Activated naive CD8-positive, alpha-beta T cell treated with anti-CD3 and anti-CD28 coated beads for 36 hours (primary cell): ENCODE measurements around the gene SPACDR. TPM values are rescaled to one million over a fixed set of nuclear protein-coding genes. Genes with fewer than 3 reads are reported as not detected.

Experiments used
- DNase-seq: peaks from one replicate; pipeline ENCODE4 v3.0.0; 2021
- H3K27ac Mint-ChIP-seq: one replicate; pipeline ENCODE4 v1.8.0; 2022; ENCODE audit warnings: mild to moderate bottlenecking, moderate library complexity, mixed read lengths
- H3K27me3 Mint-ChIP-seq: one replicate; pipeline ENCODE4 v1.8.0; 2022; ENCODE audit warnings: mild to moderate bottlenecking, mixed read lengths
- H3K36me3 Mint-ChIP-seq: one replicate; pipeline ENCODE4 v1.8.0; 2021; ENCODE audit warnings: mild to moderate bottlenecking, mixed read lengths
- H3K4me1 Mint-ChIP-seq: one replicate; pipeline ENCODE4 v1.8.0; 2021; ENCODE audit warnings: mixed read lengths
- H3K4me3 Mint-ChIP-seq: one replicate; pipeline ENCODE4 v1.8.0; 2022; ENCODE audit warnings: mild to moderate bottlenecking, moderate library complexity, mixed read lengths
- H3K9me3 Mint-ChIP-seq: one replicate; pipeline ENCODE4 v1.8.0; 2022; ENCODE audit warnings: mixed read lengths
- total RNA-seq, 2 experiments: library from RNA; stranded (reverse); gene quantifications; one replicate each; pipeline ENCODE4 v1.2.3, GENCODE V29; 2021

SPACDR gene
- total RNA-seq, 2 experiments from 2014 or later, result 1.0 to 1.5 TPM

- peak; percentile 97 for DNase-seq
- peak within 1 kb of the TSS; percentile 98 for H3K4me3 Mint-ChIP-seq
- H3K27me3 Mint-ChIP-seq, result peaks cover 11% of the 10 kb centered on the region
- peaks cover 35% of the 10 kb centered on the region for H3K4me1 Mint-ChIP-seq
- H3K27ac Mint-ChIP-seq, result peak within 1 kb of the TSS; percentile 99
- H3K9me3 Mint-ChIP-seq, result no peaks in the 10 kb centered on the region
- H3K36me3 Mint-ChIP-seq, result peaks cover 41% of the 10 kb centered on the region
Measured at GRCh38 chr7:100428199-100428966, 35.7 kb downstream of the SPACDR start, which contains the start of gene ZCWPW1. TSS of gene ZCWPW1 (minus strand) at chr7:100428703. CDS start at chr7:100420649, 8,054 bp downstream.

- Mint-ChIP-seq H3K36me3 (peaks cover 36% of the 10 kb centered on the region), H3K4me3 (no peak overlapping the region), H3K4me1 (peaks cover 29% of the 10 kb centered on the region), H3K9me3 (no peaks in the 10 kb centered on the region), H3K27me3 (peaks cover 11% of the 10 kb centered on the region), H3K27ac (peak overlapping the region; percentile 99)
- no peak for DNase-seq
Measured at GRCh38 chr7:100427762-100428198, 36.3 kb downstream of the SPACDR start.

- H3K27me3 Mint-ChIP-seq, result peaks cover 11% of the 10 kb centered on the region
- peaks cover 28% of the 10 kb centered on the region for H3K36me3 Mint-ChIP-seq
- no peaks in the 10 kb centered on the region for H3K9me3 Mint-ChIP-seq
- no peak overlapping the region for H3K27ac Mint-ChIP-seq
- DNase-seq, result no peak
- H3K4me3 Mint-ChIP-seq, result no peak overlapping the region
- peaks cover 17% of the 10 kb centered on the region for H3K4me1 Mint-ChIP-seq
Measured at GRCh38 chr7:100426516-100426915, 37.5 kb downstream of the SPACDR start.

- Mint-ChIP-seq H3K4me3 (no peak overlapping the region), H3K27ac (no peak overlapping the region), H3K27me3 (peaks cover 11% of the 10 kb centered on the region), H3K36me3 (peaks cover 17% of the 10 kb centered on the region), H3K9me3 (no peaks in the 10 kb centered on the region), H3K4me1 (peaks cover 12% of the 10 kb centered on the region)
- no peak for DNase-seq
Measured at GRCh38 chr7:100425347-100425746, 38.7 kb downstream of the SPACDR start.

GRCh38 chr7:100423315-100423714 is 40.7 kb downstream of the SPACDR start:
- DNase-seq, result no peak
- H3K27ac Mint-ChIP-seq, result no peak overlapping the region
- no peaks in the 10 kb centered on the region for H3K9me3 Mint-ChIP-seq
- H3K27me3 Mint-ChIP-seq, result no peaks in the 10 kb centered on the region
- H3K4me3 Mint-ChIP-seq, result no peak overlapping the region
- peaks cover 9% of the 10 kb centered on the region for H3K4me1 Mint-ChIP-seq
- peaks cover 5% of the 10 kb centered on the region for H3K36me3 Mint-ChIP-seq

- no peak overlapping the region for H3K27ac Mint-ChIP-seq
- H3K9me3 Mint-ChIP-seq, result no peaks in the 10 kb centered on the region
- H3K4me1 Mint-ChIP-seq, result peaks cover 9% of the 10 kb centered on the region
- no peaks in the 10 kb centered on the region for H3K27me3 Mint-ChIP-seq
- H3K36me3 Mint-ChIP-seq, result peaks cover 1% of the 10 kb centered on the region
- DNase-seq, result no peak
- H3K4me3 Mint-ChIP-seq, result no peak overlapping the region
Measured at GRCh38 chr7:100419660-100420226, 44.3 kb downstream of the SPACDR start.

- no peak for DNase-seq
- peaks cover 9% of the 10 kb centered on the region for H3K4me1 Mint-ChIP-seq
- H3K4me3 Mint-ChIP-seq, result no peak overlapping the region
- no peaks in the 10 kb centered on the region for H3K9me3 Mint-ChIP-seq
- no peak overlapping the region for H3K27ac Mint-ChIP-seq
- no peaks in the 10 kb centered on the region for H3K27me3 Mint-ChIP-seq
- H3K36me3 Mint-ChIP-seq, result peaks cover 1% of the 10 kb centered on the region
Measured at GRCh38 chr7:100418930-100419659, 45.0 kb downstream of the SPACDR start.

- no peak overlapping the region for H3K4me3 Mint-ChIP-seq
- peaks cover 1% of the 10 kb centered on the region for H3K36me3 Mint-ChIP-seq
- H3K9me3 Mint-ChIP-seq, result no peaks in the 10 kb centered on the region
- peaks cover 12% of the 10 kb centered on the region for H3K4me1 Mint-ChIP-seq
- H3K27ac Mint-ChIP-seq, result no peak overlapping the region
- DNase-seq, result no peak
- H3K27me3 Mint-ChIP-seq, result no peaks in the 10 kb centered on the region
Measured at GRCh38 chr7:100415448-100415847, 48.6 kb downstream of the SPACDR start.

- no peak overlapping the region for H3K27ac Mint-ChIP-seq
- H3K4me1 Mint-ChIP-seq, result peaks cover 4% of the 10 kb centered on the region
Measured at GRCh38 chr7:100413889-100414288, 50.2 kb downstream of the SPACDR start.

GRCh38 chr7:100413346-100413745 is 50.7 kb downstream of the SPACDR start:
- H3K36me3 Mint-ChIP-seq, result peaks cover 1% of the 10 kb centered on the region
- H3K9me3 Mint-ChIP-seq, result no peaks in the 10 kb centered on the region
- H3K4me3 Mint-ChIP-seq, result no peak overlapping the region
- H3K4me1 Mint-ChIP-seq, result peaks cover 4% of the 10 kb centered on the region
- no peaks in the 10 kb centered on the region for H3K27me3 Mint-ChIP-seq
- DNase-seq, result no peak
- H3K27ac Mint-ChIP-seq, result no peak overlapping the region

More at GRCh38 chr7:100413889-100414288, 50.2 kb downstream of the SPACDR start:
- H3K27me3 Mint-ChIP-seq, result no peaks in the 10 kb centered on the region
- DNase-seq, result no peak
- no peaks in the 10 kb centered on the region for H3K9me3 Mint-ChIP-seq
- H3K4me3 Mint-ChIP-seq, result no peak overlapping the region
- H3K36me3 Mint-ChIP-seq, result peaks cover 1% of the 10 kb centered on the region

GRCh38 chr7:100411101-100411500 is 53.0 kb downstream of the SPACDR start:
- DNase-seq, result no peak
- peaks cover 6% of the 10 kb centered on the region for H3K4me1 Mint-ChIP-seq
- no peak overlapping the region for H3K4me3 Mint-ChIP-seq
- H3K36me3 Mint-ChIP-seq, result peaks cover 1% of the 10 kb centered on the region
- H3K27ac Mint-ChIP-seq, result no peak overlapping the region
- no peaks in the 10 kb centered on the region for H3K9me3 Mint-ChIP-seq
- no peaks in the 10 kb centered on the region for H3K27me3 Mint-ChIP-seq

GRCh38 chr7:100407285-100408180 is 56.5 kb downstream of the SPACDR start:
- no peak overlapping the region for H3K27ac Mint-ChIP-seq
- DNase-seq, result peak; percentile 22
- peaks cover 2% of the 10 kb centered on the region for H3K36me3 Mint-ChIP-seq
- H3K27me3 Mint-ChIP-seq, result no peaks in the 10 kb centered on the region
- no peak overlapping the region for H3K4me3 Mint-ChIP-seq
- H3K4me1 Mint-ChIP-seq, result peaks cover 2% of the 10 kb centered on the region
- no peaks in the 10 kb centered on the region for H3K9me3 Mint-ChIP-seq

- H3K9me3 Mint-ChIP-seq, result no peaks in the 10 kb centered on the region
- peaks cover 2% of the 10 kb centered on the region for H3K4me1 Mint-ChIP-seq
- H3K36me3 Mint-ChIP-seq, result peaks cover 2% of the 10 kb centered on the region
- H3K27ac Mint-ChIP-seq, result no peak overlapping the region
- no peak overlapping the region for H3K4me3 Mint-ChIP-seq
- no peaks in the 10 kb centered on the region for H3K27me3 Mint-ChIP-seq
- DNase-seq, result no peak
Measured at GRCh38 chr7:100406767-100407166, 57.3 kb downstream of the SPACDR start.
